ENCODE results near the gene EEIG1. TPM values are rescaled to one million over a fixed set of nuclear protein-coding genes. Genes with fewer than 3 reads are reported as not detected.

The EEIG1 gene
- total and polyA plus RNA-seq, 9 of the 15 experiments (the other 6 are each of a cell fraction or from before 2014, with no cell fraction given) = 0.17 to 16.7 (median 3.6) TPM

GRCh38 chr9:127931092-127931881 is 49.5 kb downstream of the EEIG1 start (continued):
- TF ChIP-seq TBL1XR1 (IDR thresholded peaks at IDR 0.05; ENCODE audit: low read length in 2 of 2) (no peak; a peak in 1 of 4 replicates), CHD2 (IDR thresholded peaks at IDR 0.05; ENCODE audit: low read depth, low read length) (0 out of 2 replicates have a peak, but pooled peaks have one; percentile 27), ZNF639 (CRISPR knock-in tag; conservative IDR thresholded peaks at IDR 0.05 in 1 of 2, IDR thresholded peaks at IDR 0.05 in 1 of 2) (no peak), ZNF3 (CRISPR knock-in tag; IDR thresholded peaks at IDR 0.05) (no peak), ARNT (IDR thresholded peaks at IDR 0.05) (0 out of 4 replicates have a peak, but pooled peaks of 1 of the 2 experiments have one; percentile 14), ZBTB43 (CRISPR knock-in tag; IDR thresholded peaks at IDR 0.05) (no peak), ZNF584 (CRISPR knock-in tag; IDR thresholded peaks at IDR 0.05; ENCODE audit: low read depth) (no peak), ARID1B (IDR thresholded peaks at IDR 0.05) (peak; percentile 65), MTA1 (IDR thresholded peaks at IDR 0.05; ENCODE audit: borderline replicate concordance) (no peak), ZNF764 (CRISPR knock-in tag; IDR thresholded peaks at IDR 0.05; ENCODE audit: low read depth) (no peak), RFX7 (CRISPR knock-in tag; IDR thresholded peaks at IDR 0.05) (no peak), DPF2 (IDR thresholded peaks at IDR 0.05) (peak; percentile 85), U2AF2 (optimal IDR thresholded peaks at IDR 0.05; ENCODE audit: low read depth, low read length) (no peak), CHCHD3 (CRISPR knock-in tag; IDR thresholded peaks at IDR 0.05) (no peak), BDP1 (IDR thresholded peaks at IDR 0.05; ENCODE audit: insufficient read depth, insufficient read length) (no peak), WHSC1 (IDR thresholded peaks at IDR 0.05; ENCODE audit: low read length) (no peak), HDAC2 (IDR thresholded peaks at IDR 0.05) (peak; percentile 24; the same call in 1 of the 2 replicates), MYNN (IDR thresholded peaks at IDR 0.05) (peak; percentile 40; the same call in 1 of the 2 replicates), MYNN (CRISPR knock-in tag; IDR thresholded peaks at IDR 0.05) (no peak), ERF (CRISPR knock-in tag; IDR thresholded peaks at IDR 0.05) (no peak), YBX1 (IDR thresholded peaks at IDR 0.05) (no peak), GTF2F1 (IDR thresholded peaks at IDR 0.05; ENCODE audit: low read depth, low read length) (no peak)

Data from K562 (cell line).